Astrocyte (in vitro differentiated cells and primary cell): ENCODE measurements around the gene SLC4A8. TPM values are rescaled to one million over a fixed set of nuclear protein-coding genes. Genes with fewer than 3 reads are reported as not detected.
A peak's percentile ranks its signal among the peaks of the same experiment; 100 is the strongest.

Experiments
- DNase-seq: peaks from one replicate; pipeline ENCODE4 v3.0.0-alpha.2; 2010; ENCODE audit warnings: low read depth
- FAIRE-seq: peaks from 2 replicates; lab custom pipeline; 2011; peaks lifted over from hg19 to GRCh38; lab: Jason Lieb, UNC
- H2AFZ ChIP-seq: 2 replicates; pipeline ENCODE4 v1.6.0; 2012; ENCODE audit warnings: low read depth, low read length, inconsistent platforms
- H3K27ac ChIP-seq: 2 replicates; pipeline ENCODE4 v1.5.1; 2011; ENCODE audit warnings: low read depth, low read length, inconsistent platforms
- H3K27me3 ChIP-seq: 2 replicates; pipeline ENCODE4 v1.6.0; 2011; ENCODE audit warnings: low read length, inconsistent platforms; ENCODE audit not compliant: insufficient read depth
- H3K36me3 ChIP-seq: 2 replicates; pipeline ENCODE4 v1.5.1; 2011; ENCODE audit warnings: low read length, inconsistent platforms; ENCODE audit not compliant: insufficient read depth
- H3K4me1 ChIP-seq: 2 replicates; pipeline ENCODE4 v1.5.1; 2011; ENCODE audit warnings: low read length, inconsistent platforms; ENCODE audit not compliant: insufficient read depth
- H3K4me2 ChIP-seq: 2 replicates; pipeline ENCODE4 v1.6.0; 2012; ENCODE audit warnings: low read length, inconsistent platforms
- H3K4me3 ChIP-seq: 2 replicates; pipeline ENCODE4 v1.5.1; 2011; ENCODE audit warnings: low read depth, mild to moderate bottlenecking, low read length, inconsistent platforms; ENCODE audit not compliant: insufficient read depth
- H3K79me2 ChIP-seq: 2 replicates; pipeline ENCODE4 v1.6.0; 2012; ENCODE audit warnings: mild to moderate bottlenecking, low read length, inconsistent platforms; ENCODE audit not compliant: insufficient read depth
- H3K9ac ChIP-seq: 2 replicates; pipeline ENCODE4 v1.6.0; 2012; ENCODE audit warnings: mild to moderate bottlenecking, low read length, inconsistent platforms
- H3K9me3 ChIP-seq: 2 replicates; pipeline ENCODE4 v1.5.1; 2012; ENCODE audit warnings: low read depth, mild to moderate bottlenecking, low read length, inconsistent platforms; ENCODE audit not compliant: insufficient read depth
- H4K20me1 ChIP-seq: 2 replicates; pipeline ENCODE4 v1.6.0; 2012; ENCODE audit warnings: low read length, inconsistent platforms; ENCODE audit not compliant: insufficient read depth
- H3K27ac Mint-ChIP-seq: one replicate; pipeline ENCODE4 v1.8.0; 2021; ENCODE audit warnings: mild to moderate bottlenecking, mixed read lengths; ENCODE audit not compliant: unreplicated experiment
- H3K27me3 Mint-ChIP-seq: one replicate; pipeline ENCODE4 v1.8.0; 2021; ENCODE audit warnings: low read depth, mixed read lengths; ENCODE audit not compliant: unreplicated experiment
- H3K36me3 Mint-ChIP-seq: one replicate; pipeline ENCODE4 v1.8.0; 2021; ENCODE audit warnings: low read depth, mixed read lengths; ENCODE audit not compliant: unreplicated experiment
- H3K4me1 Mint-ChIP-seq: one replicate; pipeline ENCODE4 v1.8.0; 2021; ENCODE audit warnings: low read depth, mixed read lengths; ENCODE audit not compliant: unreplicated experiment
- H3K4me3 Mint-ChIP-seq: one replicate; pipeline ENCODE4 v1.8.0; 2021; ENCODE audit warnings: mild to moderate bottlenecking, moderate library complexity, mixed read lengths; ENCODE audit not compliant: unreplicated experiment
- H3K9me3 Mint-ChIP-seq: one replicate; pipeline ENCODE4 v1.8.0; 2021; ENCODE audit warnings: mild to moderate bottlenecking, mixed read lengths; ENCODE audit not compliant: unreplicated experiment
- EZH2 ChIP-seq: IDR thresholded peaks from 2 replicates; pipeline ENCODE4 v1.6.1; 2012; ENCODE audit warnings: mild to moderate bottlenecking, low read length, inconsistent platforms; ENCODE audit not compliant: insufficient read depth
- total RNA-seq: library from RNA; stranded (reverse); gene quantifications from 2 replicates; pipeline ENCODE4 v1.2.1, GENCODE V29; 2021
- TF ChIP-seq, protein P1 (sequence below): IDR thresholded peaks from 2 replicates; pipeline ENCODE4 v1.5.1; 2011; ENCODE audit warnings: low read depth, mild to moderate bottlenecking, inconsistent platforms, low read length, moderate library complexity; ENCODE audit not compliant: insufficient read depth

Gene SLC4A8
- total RNA-seq, 1 donor from 2014 or later: 5.1 TPM

- H3K27ac Mint-ChIP-seq: peak overlapping the region; percentile 30
- peaks cover 2% of the 10 kb centered on the region for H3K9me3 Mint-ChIP-seq
- Histone ChIP-seq H2AFZ (no peak overlapping the region), H4K20me1 (no peaks in the 10 kb centered on the region), H3K36me3 (no peaks in the 10 kb centered on the region), H3K27ac (no peak overlapping the region), H3K9ac (no peak overlapping the region), H3K4me3 (no peak overlapping the region), H3K9me3 (no peaks in the 10 kb centered on the region), H3K4me1 (peaks cover 11% of the 10 kb centered on the region), H3K27me3 (no peaks in the 10 kb centered on the region), H3K79me2 (no peaks in the 10 kb centered on the region), H3K4me2 (no peak overlapping the region)
- FAIRE-seq (no peak), DNase-seq (no peak)
- no peak overlapping the region for H3K4me3 Mint-ChIP-seq
- peaks cover 10% of the 10 kb centered on the region for H3K4me1 Mint-ChIP-seq
- TF ChIP-seq, protein P1, sequence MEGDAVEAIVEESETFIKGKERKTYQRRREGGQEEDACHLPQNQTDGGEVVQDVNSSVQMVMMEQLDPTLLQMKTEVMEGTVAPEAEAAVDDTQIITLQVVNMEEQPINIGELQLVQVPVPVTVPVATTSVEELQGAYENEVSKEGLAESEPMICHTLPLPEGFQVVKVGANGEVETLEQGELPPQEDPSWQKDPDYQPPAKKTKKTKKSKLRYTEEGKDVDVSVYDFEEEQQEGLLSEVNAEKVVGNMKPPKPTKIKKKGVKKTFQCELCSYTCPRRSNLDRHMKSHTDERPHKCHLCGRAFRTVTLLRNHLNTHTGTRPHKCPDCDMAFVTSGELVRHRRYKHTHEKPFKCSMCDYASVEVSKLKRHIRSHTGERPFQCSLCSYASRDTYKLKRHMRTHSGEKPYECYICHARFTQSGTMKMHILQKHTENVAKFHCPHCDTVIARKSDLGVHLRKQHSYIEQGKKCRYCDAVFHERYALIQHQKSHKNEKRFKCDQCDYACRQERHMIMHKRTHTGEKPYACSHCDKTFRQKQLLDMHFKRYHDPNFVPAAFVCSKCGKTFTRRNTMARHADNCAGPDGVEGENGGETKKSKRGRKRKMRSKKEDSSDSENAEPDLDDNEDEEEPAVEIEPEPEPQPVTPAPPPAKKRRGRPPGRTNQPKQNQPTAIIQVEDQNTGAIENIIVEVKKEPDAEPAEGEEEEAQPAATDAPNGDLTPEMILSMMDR: no peak
- TF ChIP-seq EZH2: no peak
- peaks cover 18% of the 10 kb centered on the region for H3K36me3 Mint-ChIP-seq
- no peaks in the 10 kb centered on the region for H3K27me3 Mint-ChIP-seq
Observed at GRCh38 chr12:51377099-51377984, 47.3 kb upstream of the SLC4A8 start.

- FAIRE-seq: no peak
- Histone ChIP-seq H3K9me3 (no peaks in the 10 kb centered on the region), H3K27ac (no peak overlapping the region), H2AFZ (no peak overlapping the region), H3K4me3 (no peak overlapping the region), H3K27me3 (no peaks in the 10 kb centered on the region), H3K79me2 (no peaks in the 10 kb centered on the region), H4K20me1 (no peaks in the 10 kb centered on the region), H3K4me2 (no peak overlapping the region), H3K4me1 (peaks cover 18% of the 10 kb centered on the region), H3K36me3 (no peaks in the 10 kb centered on the region), H3K9ac (no peak overlapping the region)
- H3K27me3 Mint-ChIP-seq: no peaks in the 10 kb centered on the region
- TF ChIP-seq, protein P1: no peak
- no peak for TF ChIP-seq EZH2
- peaks cover 2% of the 10 kb centered on the region for H3K9me3 Mint-ChIP-seq
- H3K4me3 Mint-ChIP-seq: no peak overlapping the region
- no peak overlapping the region for H3K27ac Mint-ChIP-seq
- no peak for DNase-seq
- peaks cover 13% of the 10 kb centered on the region for H3K4me1 Mint-ChIP-seq
- peaks cover 17% of the 10 kb centered on the region for H3K36me3 Mint-ChIP-seq
Observed at GRCh38 chr12:51378749-51379148, 45.9 kb upstream of the SLC4A8 start.

DNA sequence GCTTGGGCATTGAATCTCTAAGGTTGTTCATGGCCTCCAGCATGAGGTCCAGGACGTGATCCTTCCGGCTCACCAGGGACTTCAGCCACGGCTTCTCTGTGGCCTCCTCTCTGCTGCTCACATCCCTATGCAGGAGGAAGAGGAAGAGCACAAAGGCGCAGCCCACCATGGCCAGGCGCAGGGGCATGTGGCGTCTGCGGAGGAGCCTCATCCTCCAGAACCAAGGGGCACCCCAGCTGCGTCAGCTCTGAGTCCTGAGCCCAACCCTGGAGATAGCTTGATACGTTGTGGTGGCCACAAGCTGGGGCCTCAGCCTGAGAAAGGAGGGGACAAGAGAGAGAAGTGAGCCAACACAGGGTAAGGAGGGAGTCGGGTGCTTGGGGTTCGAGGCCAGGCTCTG, 45.1 kb upstream of the SLC4A8 start:
- H3K9ac ChIP-seq: no peak overlapping the region
- FAIRE-seq (no peak), DNase-seq (no peak)
- no peak overlapping the region for H3K4me3 ChIP-seq
- H3K27me3 ChIP-seq: no peaks in the 10 kb centered on the region
- no peak overlapping the region for H3K27ac Mint-ChIP-seq
- no peak overlapping the region for H3K4me2 ChIP-seq
- no peaks in the 10 kb centered on the region for H3K79me2 ChIP-seq
- no peaks in the 10 kb centered on the region for H3K9me3 ChIP-seq
- H3K4me1 Mint-ChIP-seq: peaks cover 13% of the 10 kb centered on the region
- no peak overlapping the region for H3K4me3 Mint-ChIP-seq
- peaks cover 2% of the 10 kb centered on the region for H3K9me3 Mint-ChIP-seq
- H3K36me3 Mint-ChIP-seq: peaks cover 17% of the 10 kb centered on the region
- H3K36me3 ChIP-seq: no peaks in the 10 kb centered on the region
- no peak overlapping the region for H2AFZ ChIP-seq
- H3K27me3 Mint-ChIP-seq: peaks cover 3% of the 10 kb centered on the region
- H3K4me1 ChIP-seq: peaks cover 19% of the 10 kb centered on the region
- TF ChIP-seq, protein P1: no peak
- no peak for TF ChIP-seq EZH2
- no peak overlapping the region for H3K27ac ChIP-seq
- no peaks in the 10 kb centered on the region for H4K20me1 ChIP-seq
